ENCODE results near the gene SLC43A2. TPM values are rescaled to one million over a fixed set of nuclear protein-coding genes. Genes with fewer than 3 reads are reported as not detected.
A peak's percentile ranks its signal among the peaks of the same experiment; 100 is the strongest.

The SLC43A2 gene
- total RNA-seq, 1 experiment from 2014 or later: 5.6 TPM

DNA sequence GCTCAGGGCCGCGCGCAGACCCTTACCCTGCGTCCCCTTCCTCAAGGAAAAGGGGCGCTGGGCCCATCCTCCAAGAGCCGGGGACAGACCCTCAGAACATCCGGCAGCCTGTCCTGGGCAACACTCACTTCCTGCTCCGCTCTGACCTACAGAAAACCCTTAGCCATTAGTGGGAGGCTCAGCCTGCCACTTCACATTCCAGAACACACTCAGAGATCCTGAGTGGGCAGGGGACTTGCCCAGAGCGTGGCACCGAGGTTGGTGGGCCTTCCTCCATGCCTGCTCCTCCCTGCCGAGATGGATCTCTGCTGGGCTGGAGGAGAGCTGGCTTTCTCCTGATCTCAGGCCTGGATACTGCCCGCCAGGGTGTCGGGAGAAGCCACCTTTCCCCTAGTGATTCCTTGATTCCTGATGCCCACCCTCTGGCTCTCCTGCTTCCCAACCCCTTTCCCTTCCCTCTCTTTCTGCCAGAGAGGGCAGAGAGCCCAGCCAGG is 15.4 kb upstream of the SLC43A2 start:
- CTCF ChIA-PET: interaction anchor here (1.2 kb wide), 1 partner anchor 14 kb away, joined by 3 read pairs; no protein-coding TSS in a partner anchor
- no TSS peak for BruUV-seq (replicated peaks)

DNA sequence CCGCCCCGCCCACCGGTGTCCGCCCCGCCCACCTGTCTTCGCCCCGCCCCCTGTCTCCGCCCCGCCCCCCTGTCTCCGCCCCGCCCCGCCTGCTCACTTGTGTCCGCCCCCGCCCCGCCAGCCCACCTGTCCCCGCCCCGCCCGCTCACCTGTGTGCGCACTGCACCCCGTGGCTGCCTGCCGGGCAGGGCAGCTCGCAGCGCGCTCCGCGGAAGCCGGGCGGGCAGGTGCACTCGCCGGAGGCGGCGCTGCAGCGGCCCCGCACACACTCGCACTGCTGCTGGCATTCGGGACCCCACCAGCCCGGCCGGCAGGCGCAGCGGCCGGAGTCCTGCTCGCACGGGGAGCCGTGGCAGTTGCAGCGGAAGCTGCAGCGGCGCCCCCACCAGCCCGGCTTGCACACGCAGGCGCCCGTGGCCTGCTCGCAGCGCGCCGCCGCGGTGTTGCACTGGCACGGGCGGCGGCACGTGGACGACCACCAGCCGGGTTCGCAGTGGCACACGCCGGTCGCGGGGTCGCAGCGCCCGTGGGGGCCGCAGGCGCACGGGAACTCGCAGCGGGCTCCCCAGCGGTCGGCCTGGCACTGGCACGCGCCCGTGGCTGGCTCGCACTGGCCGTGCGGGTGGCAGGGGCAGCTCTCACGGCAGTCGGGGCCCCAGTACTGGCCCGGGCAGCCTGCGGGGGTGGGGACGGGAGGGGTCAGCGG is 14.8 kb upstream of the SLC43A2 start:
- POLR2A ChIA-PET: interaction anchor here (0.6 kb wide), 1 partner anchor 47 kb away, joined by 6 read pairs; no protein-coding TSS in a partner anchor
- intact Hi-C loops (cut with micrococcal nuclease): no loop called here
- Mint-ChIP-seq H3K4me3 (ENCODE audit: unreplicated experiment) (peak overlapping the region; percentile 60), H3K4me1 (ENCODE audit: insufficient read depth, unreplicated experiment) (peaks cover 8% of the 10 kb centered on the region), H3K27me3 (ENCODE audit: insufficient read depth, unreplicated experiment) (no peaks in the 10 kb centered on the region), H3K27ac (ENCODE audit: low read depth, unreplicated experiment) (no peak overlapping the region), H3K36me3 (ENCODE audit: insufficient read depth, unreplicated experiment) (no peaks in the 10 kb centered on the region), H3K9me3 (ENCODE audit: unreplicated experiment) (no peaks in the 10 kb centered on the region)
- peak; percentile 56 for DNase-seq (ENCODE audit: unreplicated experiment)
- TF ChIP-seq, protein P1, sequence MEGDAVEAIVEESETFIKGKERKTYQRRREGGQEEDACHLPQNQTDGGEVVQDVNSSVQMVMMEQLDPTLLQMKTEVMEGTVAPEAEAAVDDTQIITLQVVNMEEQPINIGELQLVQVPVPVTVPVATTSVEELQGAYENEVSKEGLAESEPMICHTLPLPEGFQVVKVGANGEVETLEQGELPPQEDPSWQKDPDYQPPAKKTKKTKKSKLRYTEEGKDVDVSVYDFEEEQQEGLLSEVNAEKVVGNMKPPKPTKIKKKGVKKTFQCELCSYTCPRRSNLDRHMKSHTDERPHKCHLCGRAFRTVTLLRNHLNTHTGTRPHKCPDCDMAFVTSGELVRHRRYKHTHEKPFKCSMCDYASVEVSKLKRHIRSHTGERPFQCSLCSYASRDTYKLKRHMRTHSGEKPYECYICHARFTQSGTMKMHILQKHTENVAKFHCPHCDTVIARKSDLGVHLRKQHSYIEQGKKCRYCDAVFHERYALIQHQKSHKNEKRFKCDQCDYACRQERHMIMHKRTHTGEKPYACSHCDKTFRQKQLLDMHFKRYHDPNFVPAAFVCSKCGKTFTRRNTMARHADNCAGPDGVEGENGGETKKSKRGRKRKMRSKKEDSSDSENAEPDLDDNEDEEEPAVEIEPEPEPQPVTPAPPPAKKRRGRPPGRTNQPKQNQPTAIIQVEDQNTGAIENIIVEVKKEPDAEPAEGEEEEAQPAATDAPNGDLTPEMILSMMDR (IDR thresholded peaks at IDR 0.05; ENCODE audit: unreplicated experiment): no peak
- no TSS peak for BruUV-seq (replicated peaks)
- CTCF ChIA-PET: no interaction called here

More for the DNA sequence above, 15.4 kb upstream of the SLC43A2 start:
- H3K36me3 Mint-ChIP-seq (ENCODE audit: insufficient read depth, unreplicated experiment): no peaks in the 10 kb centered on the region
- intact Hi-C loops (cut with micrococcal nuclease): no loop called here
- no peak for DNase-seq (ENCODE audit: unreplicated experiment)
- TF ChIP-seq, protein P1 (IDR thresholded peaks at IDR 0.05; ENCODE audit: unreplicated experiment): no peak
- H3K27me3 Mint-ChIP-seq (ENCODE audit: insufficient read depth, unreplicated experiment): no peaks in the 10 kb centered on the region
- H3K27ac Mint-ChIP-seq (ENCODE audit: low read depth, unreplicated experiment): no peak overlapping the region
- peaks cover 8% of the 10 kb centered on the region for H3K4me1 Mint-ChIP-seq (ENCODE audit: insufficient read depth, unreplicated experiment)
- POLR2A ChIA-PET: interaction anchor here (0.6 to 1.0 kb wide), 2 partner anchors 48 to 72 kb away, joined by 4 to 6 read pairs; no protein-coding TSS in a partner anchor
- peak overlapping the region; percentile 60 for H3K4me3 Mint-ChIP-seq (ENCODE audit: unreplicated experiment)
- H3K9me3 Mint-ChIP-seq (ENCODE audit: unreplicated experiment): no peaks in the 10 kb centered on the region

DNA sequence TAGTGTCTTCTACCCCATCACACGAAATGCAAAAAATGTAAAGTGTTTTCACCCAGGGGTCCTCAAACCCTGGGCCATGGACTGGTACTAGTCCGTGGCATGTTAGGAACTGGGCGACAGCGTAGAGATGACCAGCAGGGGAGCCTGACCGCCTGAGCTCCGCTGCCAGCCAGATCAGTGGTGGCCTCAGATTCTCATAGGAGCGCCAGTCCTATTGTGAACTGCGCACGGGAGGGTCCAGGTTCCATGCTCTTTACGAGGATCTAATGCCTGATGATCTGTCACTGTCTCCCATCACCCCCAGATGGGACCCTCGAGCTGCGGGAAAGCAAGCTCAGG is 12.4 kb upstream of the SLC43A2 start:
- Mint-ChIP-seq H3K36me3 (ENCODE audit: insufficient read depth, unreplicated experiment) (no peaks in the 10 kb centered on the region), H3K4me1 (ENCODE audit: insufficient read depth, unreplicated experiment) (peaks cover 8% of the 10 kb centered on the region), H3K27me3 (ENCODE audit: insufficient read depth, unreplicated experiment) (no peaks in the 10 kb centered on the region), H3K4me3 (ENCODE audit: unreplicated experiment) (no peak overlapping the region), H3K27ac (ENCODE audit: low read depth, unreplicated experiment) (no peak overlapping the region), H3K9me3 (ENCODE audit: unreplicated experiment) (no peaks in the 10 kb centered on the region)
- intact Hi-C loops (cut with micrococcal nuclease): no loop called here
- no peak for DNase-seq (ENCODE audit: unreplicated experiment)
- BruUV-seq (replicated peaks): no TSS peak
- ChIA-PET POLR2A (interaction anchor here (0.6 to 1.5 kb wide), 4 partner anchors 8 to 82 kb away, joined by 3 to 4 read pairs (median 4); partner anchors contain the start of gene RILP), CTCF (no interaction called here)
- TF ChIP-seq, protein P1 (IDR thresholded peaks at IDR 0.05; ENCODE audit: unreplicated experiment): no peak

DNA sequence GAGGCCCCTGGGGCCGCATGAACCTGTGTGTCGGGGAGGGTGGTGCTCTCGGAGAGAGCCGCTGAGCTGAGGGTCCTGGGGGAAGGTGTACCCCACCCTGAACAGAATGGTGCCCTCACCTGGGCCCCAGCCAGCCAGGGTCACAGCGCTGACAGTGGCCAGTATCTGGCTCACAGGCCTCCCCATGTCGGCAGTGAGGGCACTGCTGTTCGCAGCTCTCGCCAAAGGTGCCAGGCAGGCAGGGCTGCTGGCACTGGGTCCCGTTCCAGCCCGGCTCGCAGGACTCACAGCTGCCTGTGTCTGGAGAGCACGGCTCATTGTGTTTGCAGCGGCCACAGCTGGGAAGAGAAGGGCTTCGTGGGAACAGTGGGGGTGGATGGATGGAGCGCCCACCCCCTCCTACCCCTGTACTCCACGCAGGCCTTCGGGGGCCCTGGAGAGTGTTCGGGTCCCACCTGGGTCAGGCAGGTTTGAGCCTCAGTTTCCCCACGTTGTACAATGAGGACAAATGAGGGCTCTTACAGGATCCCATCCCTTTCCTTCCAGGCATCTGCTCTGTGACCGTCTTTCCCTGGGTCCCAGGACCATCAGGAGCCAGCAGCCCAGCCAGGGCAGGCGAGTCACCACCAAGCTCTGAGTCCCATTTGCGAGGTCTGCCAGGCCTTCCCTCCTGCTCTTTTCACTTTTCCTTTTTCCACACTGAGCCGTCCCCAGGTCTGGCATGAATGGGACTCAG is 11.9 kb upstream of the SLC43A2 start:
- no peak overlapping the region for H3K4me3 Mint-ChIP-seq (ENCODE audit: unreplicated experiment)
- no peak for DNase-seq (ENCODE audit: unreplicated experiment)
- H3K36me3 Mint-ChIP-seq (ENCODE audit: insufficient read depth, unreplicated experiment): no peaks in the 10 kb centered on the region
- POLR2A ChIA-PET: interaction anchor here (0.6 to 1.8 kb wide), 4 partner anchors 8 to 82 kb away, joined by 3 to 5 read pairs (median 4); partner anchors contain the start of gene RILP
- H3K9me3 Mint-ChIP-seq (ENCODE audit: unreplicated experiment): no peaks in the 10 kb centered on the region
- intact Hi-C loops (cut with micrococcal nuclease): no loop called here
- TF ChIP-seq, protein P1 (IDR thresholded peaks at IDR 0.05; ENCODE audit: unreplicated experiment): no peak
- H3K4me1 Mint-ChIP-seq (ENCODE audit: insufficient read depth, unreplicated experiment): peaks cover 8% of the 10 kb centered on the region
- CTCF ChIA-PET: interaction anchor here (0.6 kb wide), 2 partner anchors 16 to 68 kb away, joined by 3 to 5 read pairs; no protein-coding TSS in a partner anchor
- no peak overlapping the region for H3K27ac Mint-ChIP-seq (ENCODE audit: low read depth, unreplicated experiment)
- H3K27me3 Mint-ChIP-seq (ENCODE audit: insufficient read depth, unreplicated experiment): no peaks in the 10 kb centered on the region
- BruUV-seq (replicated peaks): no TSS peak
